NB4 (cell line): ENCODE results near the gene BCAN.

Source experiments
- DNase-seq: peaks from one replicate; pipeline ENCODE4 v3.0.0; 2010; ENCODE audit warnings: low read depth
- H3K4me3 ChIP-seq: one replicate; pipeline ENCODE4 v1.5.1; 2011; ENCODE audit warnings: mild to moderate bottlenecking, low read depth, low read length, moderate library complexity
- CTCF ChIP-seq: IDR thresholded peaks from one replicate; pipeline ENCODE4 v1.5.1; 2012; ENCODE audit warnings: low read depth, low read length
- MAX ChIP-seq: IDR thresholded peaks from 2 replicates; pipeline ENCODE4 v1.6.1; 2011; ENCODE audit warnings: low read depth, low read length
- MYC ChIP-seq: IDR thresholded peaks from 2 replicates; pipeline ENCODE4 v1.6.1; 2011; ENCODE audit warnings: low read depth, low read length
- POLR2A ChIP-seq: IDR thresholded peaks from 2 replicates; pipeline ENCODE4 v1.6.1; 2011; ENCODE audit warnings: mild to moderate bottlenecking; ENCODE audit not compliant: insufficient read length; ENCODE audit errors: extremely low read depth

The BCAN gene

GRCh38 chr1:156644146-156644545 is 2.2 kb downstream of the BCAN start:
- TF ChIP-seq MAX (no peak), MYC (no peak), CTCF (no peak), POLR2A (no peak)
- no peak overlapping the region for H3K4me3 ChIP-seq
- no peak for DNase-seq

GRCh38 chr1:156644640-156645039 is 2.7 kb downstream of the BCAN start:
- DNase-seq, result no peak
- TF ChIP-seq MAX (no peak), MYC (no peak), POLR2A (no peak), CTCF (no peak)
- H3K4me3 ChIP-seq, result no peak overlapping the region

GRCh38 chr1:156645056-156645455 is 3.1 kb downstream of the BCAN start:
- TF ChIP-seq CTCF (no peak), POLR2A (no peak), MAX (no peak), MYC (no peak)
- no peak for DNase-seq

GRCh38 chr1:156645666-156646065 is 3.7 kb downstream of the BCAN start:
- H3K4me3 ChIP-seq, result no peak overlapping the region
- no peak for TF ChIP-seq MAX
- TF ChIP-seq CTCF, result no peak
- no peak for TF ChIP-seq POLR2A
- TF ChIP-seq MYC, result no peak
- DNase-seq, result no peak

More at GRCh38 chr1:156645056-156645455, 3.1 kb downstream of the BCAN start:
- H3K4me3 ChIP-seq, result no peak overlapping the region

GRCh38 chr1:156646738-156647211 is 4.9 kb downstream of the BCAN start:
- TF ChIP-seq CTCF (no peak), POLR2A (no peak)
- no peak for DNase-seq
- H3K4me3 ChIP-seq, result no peak overlapping the region

GRCh38 chr1:156647351-156647750 is 5.4 kb downstream of the BCAN start:
- DNase-seq, result no peak
- H3K4me3 ChIP-seq, result no peak overlapping the region
- TF ChIP-seq CTCF (no peak), POLR2A (no peak), MAX (no peak), MYC (no peak)
